PC-3 (cell line): ENCODE data around the gene POLD1. TPM values are rescaled to one million over a fixed set of nuclear protein-coding genes. Genes with fewer than 3 reads are reported as not detected.

Experiments used
- ATAC-seq: fragments of 200-7000 bp; cut with Tn5 transposase; 2 replicates; pipeline ENCODE4 v1.9.1; 2020; ENCODE audit warnings: mild to moderate bottlenecking, moderate library complexity
- BruUV-seq: library from RNA; stranded (reverse); fragments of 400-500 nt; replicated peaks from 2 replicates; lab custom pipeline; 2021; lab: Mats Ljungman, UMichigan
- CTCF ChIA-PET: fragments of 300-600 bp; sonication (Branson Sonifier 250); formaldehyde crosslinking; loops from one replicate; lab custom pipeline; 2022; ENCODE audit warnings: antibody characterized with exemption; lab: Charles Lee
- POLR2A ChIA-PET: fragments of 300-600 bp; sonication (Branson Sonifier 250); formaldehyde crosslinking; loops from one replicate; lab custom pipeline; 2022; ENCODE audit warnings: antibody characterized with exemption; ENCODE audit not compliant: unreplicated experiment; lab: Charles Lee
- DNase-seq: peaks from one replicate; pipeline ENCODE4 v3.0.0-alpha.2; 2015
- H2AFZ ChIP-seq: fragments of 300-600 bp; sonication (generic); 2 replicates; pipeline ENCODE4 v1.6.0; 2016; ENCODE audit warnings: antibody characterized with exemption, low read length
- H3F3A ChIP-seq: fragments of 300-600 bp; sonication (generic); one replicate; pipeline ENCODE4 v1.6.0; 2017; ENCODE audit warnings: antibody characterized with exemption, low read length, control low read depth, mild to moderate bottlenecking; ENCODE audit not compliant: unreplicated experiment
- H3K27ac ChIP-seq: fragments of 300-600 bp; sonication (generic); 2 replicates; pipeline ENCODE4 v1.5.1; 2016; ENCODE audit warnings: mild to moderate bottlenecking, low read length
- H3K27me3 ChIP-seq: fragments of 300-600 bp; sonication (generic); 2 replicates; pipeline ENCODE4 v1.6.1; 2016; ENCODE audit warnings: low read length, mixed read lengths
- H3K36me3 ChIP-seq: fragments of 300-600 bp; sonication (generic); 2 replicates; pipeline ENCODE4 v1.6.1; 2016; ENCODE audit warnings: low read depth, mixed run types, low read length, mixed read lengths
- H3K4me1 ChIP-seq: fragments of 300-600 bp; sonication (generic); 2 replicates; pipeline ENCODE4 v1.5.1; 2016; ENCODE audit warnings: low read length; ENCODE audit not compliant: insufficient read depth
- H3K4me2 ChIP-seq: fragments of 300-600 bp; sonication (generic); 2 replicates; pipeline ENCODE4 v1.6.0; 2016; ENCODE audit warnings: low read length
- H3K4me3 ChIP-seq: fragments of 300-600 bp; sonication (generic); 2 replicates; pipeline ENCODE4 v1.5.1; 2016; ENCODE audit warnings: mild to moderate bottlenecking, low read length, mixed read lengths
- H3K79me2 ChIP-seq: fragments of 300-600 bp; sonication (generic); 2 replicates; pipeline ENCODE4 v1.6.1; 2017; ENCODE audit warnings: low read length, mixed read lengths
- H3K9ac ChIP-seq: fragments of 300-600 bp; sonication (generic); 2 replicates; pipeline ENCODE4 v1.6.0; 2016; ENCODE audit warnings: mild to moderate bottlenecking, low read length
- H3K9me2 ChIP-seq: fragments of 300-600 bp; sonication (generic); replicated peaks from 2 replicates; pipeline ENCODE4 v1.6.1; 2016; ENCODE audit warnings: mixed run types, low read length, mixed read lengths
- H3K9me3 ChIP-seq: fragments of 300-600 bp; sonication (generic); 2 replicates; pipeline ENCODE4 v1.6.1; 2016; ENCODE audit warnings: low read length, mixed read lengths
- H4K20me1 ChIP-seq: fragments of 300-600 bp; sonication (generic); 2 replicates; pipeline ENCODE4 v1.6.1; 2016; ENCODE audit warnings: low read length, mixed read lengths
- CTCF ChIP-seq: fragments of 300-600 bp; sonication (generic); conservative IDR thresholded peaks from 2 replicates; pipeline ENCODE4 v1.5.1; 2017; ENCODE audit warnings: antibody characterized with exemption, low read depth, mild to moderate bottlenecking, low read length
- EZH2 ChIP-seq: fragments of 300-600 bp; sonication (generic); IDR thresholded peaks from one replicate; pipeline ENCODE4 v1.6.1; 2017; ENCODE audit warnings: antibody characterized with exemption, mild to moderate bottlenecking, low read length; ENCODE audit not compliant: unreplicated experiment
- EZH2phosphoT487 ChIP-seq: fragments of 300-600 bp; sonication (generic); IDR thresholded peaks from 2 replicates; pipeline ENCODE4 v1.6.1; 2018; ENCODE audit warnings: mild to moderate bottlenecking, antibody characterized with exemption, low read length, borderline replicate concordance
- intact Hi-C: fragments of 100-400 bp; cut with micrococcal nuclease; formaldehyde crosslinking; loops from 2 replicates; pipeline ENCODE4 v1.9.0; 2023
- total RNA-seq: library from RNA; depleted of rRNA; stranded (reverse); fragments of >200 nt; gene quantifications from 2 replicates; pipeline ENCODE4 v1.2.3, GENCODE V29; 2014

Gene POLD1
- total RNA-seq, 1 experiment from 2014 or later, result 165 TPM

DNA sequence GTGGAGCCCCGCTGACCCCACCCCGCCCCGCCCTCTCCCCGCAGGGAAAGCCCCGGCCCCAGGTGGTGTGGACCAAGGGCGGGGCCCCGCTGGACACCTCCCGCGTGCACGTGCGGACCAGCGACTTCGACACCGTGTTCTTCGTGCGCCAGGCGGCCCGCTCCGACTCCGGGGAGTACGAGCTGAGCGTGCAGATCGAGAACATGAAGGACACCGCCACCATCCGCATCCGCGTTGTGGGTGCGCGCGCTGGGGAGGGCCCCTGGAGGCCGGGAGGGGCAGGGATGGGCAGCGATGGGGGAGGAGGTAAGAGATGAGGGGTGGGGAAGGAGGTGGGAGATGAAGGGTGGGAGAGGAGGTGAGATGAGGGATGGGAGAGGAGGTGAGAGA lies 74.9 kb downstream of the POLD1 start:
- DNase-seq, result no peak
- no peak overlapping the region for H2AFZ ChIP-seq
- ChIA-PET POLR2A (no interaction called here), CTCF (no interaction called here)
- no peaks in the 10 kb centered on the region for H3K9me2 ChIP-seq
- intact Hi-C loops, result no loop called here
- H3K9me3 ChIP-seq, result no peaks in the 10 kb centered on the region
- H3K36me3 ChIP-seq, result no peaks in the 10 kb centered on the region
- H3K79me2 ChIP-seq, result no peaks in the 10 kb centered on the region
- TF ChIP-seq CTCF (no peak), EZH2phosphoT487 (no peak), EZH2 (no peak)
- no peak overlapping the region for H3K4me3 ChIP-seq
- BruUV-seq, result no TSS peak
- H3K9ac ChIP-seq, result no peak overlapping the region
- H4K20me1 ChIP-seq, result no peaks in the 10 kb centered on the region
- no peak for ATAC-seq
- no peak overlapping the region for H3K27ac ChIP-seq
- H3F3A ChIP-seq, result no peaks in the 10 kb centered on the region
- H3K27me3 ChIP-seq, result peaks cover 7% of the 10 kb centered on the region; the same call in 1 of the 2 replicates
- H3K4me2 ChIP-seq, result no peak overlapping the region
- 0 out of 2 replicates have a peak, but pooled peaks cover 6% of the 10 kb centered on the region for H3K4me1 ChIP-seq

- Histone ChIP-seq H4K20me1 (no peaks in the 10 kb centered on the region), H3K4me3 (no peak overlapping the region), H3K9ac (no peak overlapping the region), H2AFZ (no peak overlapping the region), H3F3A (no peaks in the 10 kb centered on the region), H3K36me3 (no peaks in the 10 kb centered on the region), H3K27me3 (peaks cover 7% of the 10 kb centered on the region; the same call in 1 of the 2 replicates), H3K4me2 (no peak overlapping the region), H3K79me2 (no peaks in the 10 kb centered on the region), H3K27ac (no peak overlapping the region), H3K9me2 (no peaks in the 10 kb centered on the region), H3K4me1 (0 out of 2 replicates have a peak, but pooled peaks cover 6% of the 10 kb centered on the region), H3K9me3 (no peaks in the 10 kb centered on the region)
- ATAC-seq, result no peak
- no TSS peak for BruUV-seq
- ChIA-PET POLR2A (no interaction called here), CTCF (interaction anchor here (0.6 to 0.8 kb wide), 2 partner anchors 44 to 89 kb away, joined by 3 read pairs; no protein-coding TSS in a partner anchor)
- TF ChIP-seq CTCF (no peak), EZH2phosphoT487 (no peak), EZH2 (no peak)
- intact Hi-C loops, result no loop called here
- DNase-seq, result no peak
Measured at GRCh38 chr19:50459638-50460037, 75.5 kb downstream of the POLD1 start.

DNA sequence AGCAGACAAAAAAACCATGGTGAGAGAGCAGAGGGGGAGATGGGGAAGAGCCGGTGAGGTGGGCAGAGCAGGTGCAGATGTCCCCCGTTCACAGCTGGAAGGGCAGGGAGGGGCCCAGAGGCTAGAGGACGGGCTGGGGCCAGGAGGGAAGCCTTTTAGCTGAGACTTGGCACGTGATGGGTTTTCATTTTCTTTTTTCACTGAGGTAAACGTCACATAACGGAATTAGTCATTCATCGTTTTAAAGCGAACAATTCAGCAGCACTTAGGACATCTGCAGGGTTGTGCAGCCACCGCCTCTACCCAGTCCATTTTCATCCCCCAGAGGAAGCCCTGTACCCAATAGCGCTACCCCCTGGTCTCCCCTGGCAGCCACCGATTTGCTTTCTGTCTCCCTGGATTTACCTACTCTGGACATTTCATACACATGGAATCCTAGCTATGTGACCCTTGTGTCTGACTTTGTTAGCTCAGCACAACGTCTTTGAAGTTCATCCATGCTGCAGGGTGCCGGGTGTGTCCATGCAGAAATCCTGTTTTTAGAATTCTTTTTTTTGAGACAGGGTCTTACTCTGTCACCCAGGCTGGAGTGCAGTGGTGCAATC lies 76.1 kb downstream of the POLD1 start:
- H3K9me2 ChIP-seq, result no peaks in the 10 kb centered on the region
- H3K9me3 ChIP-seq, result no peaks in the 10 kb centered on the region
- peak overlapping the region; percentile 51; the same call in 1 of the 2 replicates for H3K4me2 ChIP-seq
- no peak overlapping the region for H3K4me3 ChIP-seq
- intact Hi-C loops, result no loop called here
- no peaks in the 10 kb centered on the region for H3F3A ChIP-seq
- ChIA-PET CTCF (interaction anchor here (0.6 to 1.5 kb wide), 5 partner anchors 45 to 146 kb away, joined by 3 to 5 read pairs (median 3); no protein-coding TSS in a partner anchor), POLR2A (no interaction called here)
- H3K27ac ChIP-seq, result no peak overlapping the region
- DNase-seq (peak; percentile 59), ATAC-seq (peak; percentile 55)
- H3K9ac ChIP-seq, result no peak overlapping the region
- H3K4me1 ChIP-seq, result 0 out of 2 replicates have a peak, but pooled peaks cover 6% of the 10 kb centered on the region
- no TSS peak for BruUV-seq
- 0 out of 2 replicates have a peak overlapping the region, but pooled peaks have one; percentile 8 for H2AFZ ChIP-seq
- no peaks in the 10 kb centered on the region for H3K79me2 ChIP-seq
- H3K27me3 ChIP-seq, result peaks cover 7% of the 10 kb centered on the region; the same call in 1 of the 2 replicates
- H3K36me3 ChIP-seq, result no peaks in the 10 kb centered on the region
- H4K20me1 ChIP-seq, result no peaks in the 10 kb centered on the region
- TF ChIP-seq EZH2, result no peak
